ENCODE data around the gene SLC17A9. TPM values are rescaled to one million over a fixed set of nuclear protein-coding genes. Genes with fewer than 3 reads are reported as not detected.

SLC17A9 gene
- total RNA-seq, result 1 to 10 TPM; 5.3 to 8.8 (median 8.3) TPM
- total RNA-seq (2013), result 2.8 TPM
- total RNA-seq, result 1.1 to 29.8 (median 6.0) reads per million in 29 experiments

DNA sequence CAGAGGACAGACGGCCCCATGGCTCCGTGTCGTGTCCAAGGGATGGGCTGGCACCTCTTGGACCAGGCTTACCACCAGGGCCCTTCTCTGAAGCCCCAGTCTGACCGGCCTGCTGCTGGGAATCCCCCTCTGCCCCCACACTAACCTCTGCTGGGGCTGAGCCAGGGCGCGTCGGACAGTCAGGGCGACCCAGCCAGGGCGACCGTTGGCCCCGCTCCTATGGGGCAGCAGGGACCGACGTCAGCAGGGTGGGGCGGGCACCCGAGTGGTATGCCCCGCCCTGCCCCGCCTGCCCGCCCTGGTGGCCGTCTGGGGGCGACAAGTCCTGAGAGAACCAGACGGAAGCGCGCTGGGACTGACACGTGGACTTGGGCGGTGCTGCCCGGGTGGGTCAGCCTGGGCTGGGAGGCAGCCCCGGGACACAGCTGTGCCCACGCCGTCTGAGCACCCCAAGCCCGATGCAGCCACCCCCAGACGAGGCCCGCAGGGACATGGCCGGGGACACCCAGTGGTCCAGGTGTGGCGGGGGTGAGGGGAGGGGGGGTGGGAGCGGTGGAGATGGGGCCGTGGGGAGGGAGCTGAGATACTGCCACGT lies at the start of gene SLC17A9:
Gene SLC17A9 (plus strand): TSS at position 337 of the 595 bp plus-strand sequence. CDS start 122 bp downstream, at position 459.
- no peaks in the 10 kb centered on the region for H3K9me3 Mint-ChIP-seq
- CTCF ChIA-PET, result no interaction called here
- WGBS (ENCODE audit: insufficient coverage), result 25% methylated on average over 26 of the region's 37 CpGs

GRCh38 chr20:62902926-62903615 lies 49.4 kb upstream of the SLC17A9 start:
- no peak overlapping the region for H3K4me3 ChIP-seq (ENCODE audit: control insufficient read depth in 1 of 2, extremely low read depth in 1 of 2, low read length in 1 of 2)
- peaks cover 9 to 65% of the 10 kb centered on the region in 2 donors for H3K36me3 ChIP-seq (ENCODE audit: control insufficient read depth in 2 of 2, extremely low read depth in 1 of 2, insufficient read depth in 1 of 2, low read length in 1 of 2)
- peaks cover 45% of the 10 kb centered on the region for H3K36me3 Mint-ChIP-seq
- H3K4me3 Mint-ChIP-seq, result no peak overlapping the region
- H3K4me1 ChIP-seq (ENCODE audit: control insufficient read depth in 1 of 2, extremely low read depth in 1 of 2, insufficient read depth in 2 of 2, low read length in 2 of 2), result peaks cover 3 to 32% of the 10 kb centered on the region in 2 experiments
- no peak overlapping the region for H3K27ac ChIP-seq (ENCODE audit: low read length)
- ChIA-PET CTCF (interaction anchor here (0.6 to 1.1 kb wide), 4 partner anchors 9 to 36 kb away, joined by 3 to 9 read pairs (median 4); no protein-coding TSS in a partner anchor), POLR2A (interaction anchor here (0.5 to 0.6 kb wide), 4 partner anchors 9 to 19 kb away, joined by 3 to 4 read pairs (median 3); no protein-coding TSS in a partner anchor)
- H3K9me3 ChIP-seq, result no peaks in the 10 kb centered on the region
- ATAC-seq (replicated peaks in 1 of 4) (no peak), DNase-seq (no peak)
- peaks cover 32 to 41% (median 37%) of the 10 kb centered on the region in 3 donors for H3K4me1 Mint-ChIP-seq
- no peak overlapping the region for H3K27ac Mint-ChIP-seq
- WGBS (ENCODE audit: insufficient coverage), result no CpG with 5 or more reads among the region's 7 CpGs
- no peaks in the 10 kb centered on the region for H3K9me3 Mint-ChIP-seq
- H3K27me3 ChIP-seq (replicated peaks in 1 of 2; ENCODE audit: control insufficient read depth in 2 of 2, extremely low read depth in 1 of 2, insufficient read depth in 2 of 2, low read length in 1 of 2), result no peaks in the 10 kb centered on the region
- no peaks in the 10 kb centered on the region for H3K27me3 Mint-ChIP-seq

More for the DNA sequence above, at the start of gene SLC17A9:
- no peak for ATAC-seq (replicated peaks in 1 of 4)
- Mint-ChIP-seq H3K4me3 (peak within 1 kb of the TSS; percentile 76 to 92 (median 77)), H3K4me1 (peaks cover 23 to 34% (median 30%) of the 10 kb centered on the region in 3 donors), H3K36me3 (peaks cover 25% of the 10 kb centered on the region), H3K27me3 (no peaks in the 10 kb centered on the region), H3K27ac (peak within 1 kb of the TSS; percentile 96)
- H3K9me3 ChIP-seq, result no peaks in the 10 kb centered on the region
- H3K4me3 ChIP-seq (ENCODE audit: control insufficient read depth in 1 of 2, extremely low read depth in 1 of 2, low read length in 1 of 2), result peak within 1 kb of the TSS; percentile 32 to 34
- no peaks in the 10 kb centered on the region for H3K27me3 ChIP-seq (replicated peaks in 1 of 2; ENCODE audit: control insufficient read depth in 2 of 2, extremely low read depth in 1 of 2, insufficient read depth in 2 of 2, low read length in 1 of 2)
- H3K36me3 ChIP-seq (ENCODE audit: control insufficient read depth in 2 of 2, extremely low read depth in 1 of 2, insufficient read depth in 1 of 2, low read length in 1 of 2), result peaks cover 5 to 27% of the 10 kb centered on the region in 2 donors
- peak within 1 kb of the TSS; percentile 88 for H3K27ac ChIP-seq (ENCODE audit: low read length)
- DNase-seq, result peak in 16 of 35 experiments; percentile 14 to 57 (median 32)
- peaks cover 12 to 42% of the 10 kb centered on the region in 2 experiments for H3K4me1 ChIP-seq (ENCODE audit: control insufficient read depth in 1 of 2, extremely low read depth in 1 of 2, insufficient read depth in 2 of 2, low read length in 2 of 2)
- POLR2A ChIA-PET, result no interaction called here

GRCh38 chr20:62905536-62906117 lies 46.9 kb upstream of the SLC17A9 start:
- H3K27ac ChIP-seq (ENCODE audit: low read length), result no peak overlapping the region
- DNase-seq (no peak), ATAC-seq (replicated peaks in 1 of 4) (no peak)
- WGBS (ENCODE audit: insufficient coverage), result 97% methylated on average over 16 of the region's 17 CpGs
- Mint-ChIP-seq H3K4me1 (peaks cover 23 to 33% (median 27%) of the 10 kb centered on the region in 3 donors), H3K27ac (no peak overlapping the region), H3K27me3 (no peaks in the 10 kb centered on the region), H3K4me3 (no peak overlapping the region), H3K36me3 (peaks cover 60% of the 10 kb centered on the region), H3K9me3 (no peaks in the 10 kb centered on the region)
- CTCF ChIA-PET, result no interaction called here
- POLR2A ChIA-PET, result no interaction called here
- H3K4me1 ChIP-seq (ENCODE audit: control insufficient read depth in 1 of 2, extremely low read depth in 1 of 2, insufficient read depth in 2 of 2, low read length in 2 of 2), result peaks cover under 1 to 12% of the 10 kb centered on the region in 2 experiments
- peaks cover 23 to 91% of the 10 kb centered on the region in 2 donors for H3K36me3 ChIP-seq (ENCODE audit: control insufficient read depth in 2 of 2, extremely low read depth in 1 of 2, insufficient read depth in 1 of 2, low read length in 1 of 2)
- H3K9me3 ChIP-seq, result no peaks in the 10 kb centered on the region
- H3K4me3 ChIP-seq (ENCODE audit: control insufficient read depth in 1 of 2, extremely low read depth in 1 of 2, low read length in 1 of 2), result no peak overlapping the region
- H3K27me3 ChIP-seq (replicated peaks in 1 of 2; ENCODE audit: control insufficient read depth in 2 of 2, extremely low read depth in 1 of 2, insufficient read depth in 2 of 2, low read length in 1 of 2), result no peaks in the 10 kb centered on the region

DNA sequence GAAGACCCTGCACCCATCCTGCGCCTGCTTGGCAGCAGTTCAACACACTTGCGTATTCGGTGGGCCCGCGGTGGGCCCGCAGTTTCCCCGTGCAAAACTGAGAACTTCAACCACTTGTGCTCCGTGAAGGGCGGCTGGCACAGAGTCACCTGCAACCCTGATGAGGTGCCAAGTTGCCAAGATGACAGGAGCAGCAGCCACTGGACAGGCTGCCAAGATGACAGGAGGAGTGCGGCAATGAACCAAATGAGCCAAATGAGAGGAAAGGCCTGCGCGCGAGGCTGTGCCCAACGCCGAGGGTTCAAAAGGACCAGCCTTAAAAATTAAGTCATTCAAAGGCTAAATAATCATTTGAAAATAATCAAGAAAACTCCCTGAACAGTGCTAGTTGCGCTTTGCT lies 46.3 kb upstream of the SLC17A9 start:
- no peak overlapping the region for H3K27ac Mint-ChIP-seq
- Histone ChIP-seq H3K27me3 (replicated peaks in 1 of 2; ENCODE audit: control insufficient read depth in 2 of 2, extremely low read depth in 1 of 2, insufficient read depth in 2 of 2, low read length in 1 of 2) (no peaks in the 10 kb centered on the region), H3K4me1 (ENCODE audit: control insufficient read depth in 1 of 2, extremely low read depth in 1 of 2, insufficient read depth in 2 of 2, low read length in 2 of 2) (peaks cover 0 to 10% of the 10 kb centered on the region in 2 experiments), H3K27ac (ENCODE audit: low read length) (no peak overlapping the region), H3K9me3 (no peaks in the 10 kb centered on the region), H3K4me3 (ENCODE audit: control insufficient read depth in 1 of 2, extremely low read depth in 1 of 2, low read length in 1 of 2) (no peak overlapping the region), H3K36me3 (ENCODE audit: control insufficient read depth in 2 of 2, extremely low read depth in 1 of 2, insufficient read depth in 1 of 2, low read length in 1 of 2) (peaks cover 23 to 95% of the 10 kb centered on the region in 2 donors)
- ChIA-PET CTCF (interaction anchor here in 1 of 2 donors (1.2 kb wide), 1 partner anchor 103 kb away, joined by 3 read pairs; no protein-coding TSS in a partner anchor), POLR2A (no interaction called here)
- no peak overlapping the region for H3K4me3 Mint-ChIP-seq
- H3K9me3 Mint-ChIP-seq, result no peaks in the 10 kb centered on the region
- H3K27me3 Mint-ChIP-seq, result no peaks in the 10 kb centered on the region
- peaks cover 20 to 30% (median 25%) of the 10 kb centered on the region in 3 donors for H3K4me1 Mint-ChIP-seq
- no peak for ATAC-seq (replicated peaks in 1 of 4)
- no peak for DNase-seq
- 96% methylated on average over 11 of the region's 16 CpGs for WGBS (ENCODE audit: insufficient coverage)
- peaks cover 65% of the 10 kb centered on the region for H3K36me3 Mint-ChIP-seq

- 88% methylated on average over 24 of the region's 31 CpGs for WGBS (ENCODE audit: insufficient coverage)
- H3K4me3 Mint-ChIP-seq, result no peak overlapping the region
- peaks cover 23 to 96% of the 10 kb centered on the region in 2 donors for H3K36me3 ChIP-seq (ENCODE audit: control insufficient read depth in 2 of 2, extremely low read depth in 1 of 2, insufficient read depth in 1 of 2, low read length in 1 of 2)
- H3K9me3 Mint-ChIP-seq, result no peaks in the 10 kb centered on the region
- ChIA-PET CTCF (interaction anchor here (0.6 to 1.9 kb wide), 8 partner anchors 8 to 102 kb away, joined by 3 to 11 read pairs (median 5); no protein-coding TSS in a partner anchor), POLR2A (no interaction called here)
- no peak overlapping the region for H3K27ac Mint-ChIP-seq
- no peak for ATAC-seq (replicated peaks in 1 of 4)
- no peak overlapping the region for H3K4me3 ChIP-seq (ENCODE audit: control insufficient read depth in 1 of 2, extremely low read depth in 1 of 2, low read length in 1 of 2)
- H3K27ac ChIP-seq (ENCODE audit: low read length), result no peak overlapping the region
- peaks cover 70% of the 10 kb centered on the region for H3K36me3 Mint-ChIP-seq
- H3K4me1 Mint-ChIP-seq, result peaks cover 24 to 32% (median 27%) of the 10 kb centered on the region in 3 donors
- H3K9me3 ChIP-seq, result no peaks in the 10 kb centered on the region
- H3K27me3 ChIP-seq (replicated peaks in 1 of 2; ENCODE audit: control insufficient read depth in 2 of 2, extremely low read depth in 1 of 2, insufficient read depth in 2 of 2, low read length in 1 of 2), result no peaks in the 10 kb centered on the region
- no peaks in the 10 kb centered on the region for H3K27me3 Mint-ChIP-seq
- H3K4me1 ChIP-seq (ENCODE audit: control insufficient read depth in 1 of 2, extremely low read depth in 1 of 2, insufficient read depth in 2 of 2, low read length in 2 of 2), result peaks cover 0 to 10% of the 10 kb centered on the region in 2 experiments
- DNase-seq, result no peak
Observed at GRCh38 chr20:62906647-62907375, 45.7 kb upstream of the SLC17A9 start.

Measured in T-cell (primary cell).